Epithelial cell of esophagus (primary cell): ENCODE results near the gene ERFL.

Source experiments
- DNase-seq: peaks from one replicate; pipeline ENCODE4 v3.0.0; 2010; ENCODE audit warnings: low read depth
- H3K4me3 ChIP-seq: 2 replicates; pipeline ENCODE4 v1.5.1; 2011; ENCODE audit warnings: mild to moderate bottlenecking, low read length, control low read depth
- TF ChIP-seq, protein P1 (sequence below): IDR thresholded peaks from 2 replicates; pipeline ENCODE4 v1.5.1; 2011; ENCODE audit warnings: low read depth, mild to moderate bottlenecking, low read length, control low read depth, inconsistent platforms; ENCODE audit not compliant: insufficient read depth; ENCODE audit errors: missing control alignments

ERFL gene

DNA sequence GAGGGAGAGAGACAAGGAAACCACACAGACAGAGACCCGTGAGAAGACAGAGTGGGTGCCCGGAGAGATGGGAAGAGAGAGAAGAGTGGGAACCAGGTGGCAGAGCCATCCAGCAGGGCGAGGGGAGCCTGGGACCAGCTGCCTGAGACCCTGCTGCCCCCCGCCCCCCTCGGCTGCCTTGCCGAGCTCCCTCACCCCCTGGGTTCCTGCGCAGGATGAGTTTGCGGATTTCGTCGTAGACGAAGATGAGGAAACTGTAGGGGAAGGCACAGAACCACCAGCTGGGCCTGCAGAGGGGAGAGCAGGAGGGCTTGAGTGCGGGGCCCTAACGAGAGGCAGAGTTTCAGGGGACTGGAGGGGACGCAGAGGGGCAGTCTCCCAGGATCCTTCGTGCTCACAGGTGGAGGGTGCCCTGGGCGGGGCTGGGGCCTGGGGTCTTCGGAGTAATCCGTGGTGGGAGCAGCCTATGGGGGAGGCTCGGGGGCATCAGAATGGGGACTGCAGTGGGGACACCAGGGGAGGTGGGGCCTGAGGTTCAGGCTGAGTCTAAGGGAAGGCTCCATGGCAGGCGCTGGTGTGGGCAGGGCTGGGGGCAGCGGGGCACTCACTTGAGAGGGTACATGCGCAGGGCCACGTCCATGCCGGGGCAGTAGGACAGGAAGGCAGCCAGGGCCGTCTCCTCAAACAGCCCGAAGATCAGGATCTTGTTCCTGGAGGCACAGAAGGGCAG, 39.0 kb upstream of the ERFL start:
- no peak overlapping the region for H3K4me3 ChIP-seq
- DNase-seq, result no peak
- TF ChIP-seq, protein P1, sequence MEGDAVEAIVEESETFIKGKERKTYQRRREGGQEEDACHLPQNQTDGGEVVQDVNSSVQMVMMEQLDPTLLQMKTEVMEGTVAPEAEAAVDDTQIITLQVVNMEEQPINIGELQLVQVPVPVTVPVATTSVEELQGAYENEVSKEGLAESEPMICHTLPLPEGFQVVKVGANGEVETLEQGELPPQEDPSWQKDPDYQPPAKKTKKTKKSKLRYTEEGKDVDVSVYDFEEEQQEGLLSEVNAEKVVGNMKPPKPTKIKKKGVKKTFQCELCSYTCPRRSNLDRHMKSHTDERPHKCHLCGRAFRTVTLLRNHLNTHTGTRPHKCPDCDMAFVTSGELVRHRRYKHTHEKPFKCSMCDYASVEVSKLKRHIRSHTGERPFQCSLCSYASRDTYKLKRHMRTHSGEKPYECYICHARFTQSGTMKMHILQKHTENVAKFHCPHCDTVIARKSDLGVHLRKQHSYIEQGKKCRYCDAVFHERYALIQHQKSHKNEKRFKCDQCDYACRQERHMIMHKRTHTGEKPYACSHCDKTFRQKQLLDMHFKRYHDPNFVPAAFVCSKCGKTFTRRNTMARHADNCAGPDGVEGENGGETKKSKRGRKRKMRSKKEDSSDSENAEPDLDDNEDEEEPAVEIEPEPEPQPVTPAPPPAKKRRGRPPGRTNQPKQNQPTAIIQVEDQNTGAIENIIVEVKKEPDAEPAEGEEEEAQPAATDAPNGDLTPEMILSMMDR, result no peak

DNA sequence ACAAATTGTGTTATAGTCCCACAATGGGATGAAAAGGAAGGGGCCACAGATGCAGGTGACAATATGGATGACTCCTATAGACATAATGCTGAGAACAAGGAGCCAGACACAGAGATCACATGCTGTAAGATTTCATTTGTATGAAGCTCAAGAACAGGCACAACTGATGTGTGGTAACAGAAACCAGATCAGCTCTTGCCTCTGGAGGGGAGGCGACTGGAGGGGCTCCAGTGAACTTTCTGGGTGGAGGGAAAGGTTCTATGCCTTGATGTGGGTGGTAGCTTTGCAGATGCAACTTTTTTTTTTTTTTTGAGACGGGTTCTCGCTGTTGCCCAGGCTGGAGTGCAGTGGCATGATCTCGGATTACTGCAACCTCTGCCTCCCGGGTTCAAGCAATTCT, 36.9 kb upstream of the ERFL start:
- H3K4me3 ChIP-seq, result no peak overlapping the region
- no peak for DNase-seq
- TF ChIP-seq, protein P1, result no peak

DNA sequence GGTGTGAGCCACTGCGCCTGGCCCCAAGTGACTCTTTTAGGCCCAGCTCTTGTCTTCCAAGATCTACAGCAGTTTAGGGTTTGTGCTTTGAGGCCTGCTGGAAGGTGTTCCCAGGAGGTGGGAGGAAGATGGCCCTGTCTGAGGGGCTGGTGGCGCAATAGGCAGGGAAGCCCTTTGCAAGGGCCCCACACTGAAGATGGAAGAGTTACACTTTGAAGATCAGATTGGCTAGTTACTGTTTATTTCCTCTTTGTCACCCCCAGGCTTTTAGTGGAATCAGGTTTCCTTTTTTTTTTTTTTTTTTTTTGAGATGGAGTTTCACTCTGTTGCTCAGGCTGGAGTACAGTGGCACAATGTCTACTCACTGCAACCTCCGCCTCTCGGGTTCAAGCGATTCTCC, 32.7 kb upstream of the ERFL start:
- TF ChIP-seq, protein P1, result no peak
- no peak for DNase-seq

DNA sequence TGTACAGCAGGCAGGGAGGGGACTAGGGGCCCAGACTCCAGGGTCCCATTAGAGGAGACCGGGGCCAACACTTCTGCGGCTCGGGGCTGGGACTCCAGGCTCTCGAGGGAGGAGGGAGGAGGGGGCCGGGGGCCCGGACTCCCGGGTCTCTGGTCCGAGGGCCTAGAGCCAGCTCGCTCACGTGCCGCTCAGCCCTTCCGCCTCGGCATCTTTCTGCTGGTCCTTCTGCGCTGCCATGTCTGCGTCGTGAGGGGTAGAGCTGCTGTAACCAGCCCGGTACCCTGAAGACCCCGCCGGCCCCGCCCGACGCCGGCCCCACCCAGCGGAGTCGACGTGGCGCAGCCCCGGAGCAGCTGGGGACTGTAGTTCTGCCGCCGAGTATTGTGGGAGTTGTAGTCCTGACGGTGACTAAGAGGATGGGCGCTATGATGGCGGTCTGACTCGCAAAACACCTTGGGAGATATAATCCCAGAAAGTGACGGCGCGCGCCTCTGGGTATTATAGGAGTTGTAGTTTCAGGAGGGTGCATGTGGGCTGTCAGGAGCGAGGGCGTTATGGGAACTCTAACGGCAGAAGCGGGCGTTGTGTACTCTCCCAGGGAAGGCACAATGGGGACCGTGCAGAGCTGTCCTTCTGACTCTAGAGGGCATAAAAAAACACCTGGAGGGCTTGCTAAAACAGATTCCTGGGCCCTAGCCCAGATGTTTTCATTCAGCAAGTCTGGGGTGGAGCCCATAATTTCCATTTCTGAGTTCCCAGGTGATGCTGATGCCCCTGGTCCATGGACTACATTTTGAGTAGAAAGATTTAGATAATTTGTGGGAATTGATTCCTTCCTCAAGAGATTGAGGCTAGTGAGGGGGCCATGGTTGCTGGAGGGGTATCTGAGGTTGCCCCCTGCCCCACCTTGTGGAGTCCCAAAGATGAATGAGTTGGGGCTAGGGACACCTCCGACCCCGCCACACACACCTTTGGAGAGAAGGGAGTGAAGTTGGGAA, 31.1 kb upstream of the ERFL start, which contains the start of gene RABAC1:
TSS of gene RABAC1 (minus strand) at position 266 of the 998 bp plus-strand sequence. CDS start at position 237, 29 bp downstream.
- peak; percentile 94 for DNase-seq
- TF ChIP-seq, protein P1, result peak; percentile 14
- peak within 1 kb of the TSS; percentile 86 for H3K4me3 ChIP-seq

More for the DNA sequence above, 32.7 kb upstream of the ERFL start:
- no peak overlapping the region for H3K4me3 ChIP-seq

DNA sequence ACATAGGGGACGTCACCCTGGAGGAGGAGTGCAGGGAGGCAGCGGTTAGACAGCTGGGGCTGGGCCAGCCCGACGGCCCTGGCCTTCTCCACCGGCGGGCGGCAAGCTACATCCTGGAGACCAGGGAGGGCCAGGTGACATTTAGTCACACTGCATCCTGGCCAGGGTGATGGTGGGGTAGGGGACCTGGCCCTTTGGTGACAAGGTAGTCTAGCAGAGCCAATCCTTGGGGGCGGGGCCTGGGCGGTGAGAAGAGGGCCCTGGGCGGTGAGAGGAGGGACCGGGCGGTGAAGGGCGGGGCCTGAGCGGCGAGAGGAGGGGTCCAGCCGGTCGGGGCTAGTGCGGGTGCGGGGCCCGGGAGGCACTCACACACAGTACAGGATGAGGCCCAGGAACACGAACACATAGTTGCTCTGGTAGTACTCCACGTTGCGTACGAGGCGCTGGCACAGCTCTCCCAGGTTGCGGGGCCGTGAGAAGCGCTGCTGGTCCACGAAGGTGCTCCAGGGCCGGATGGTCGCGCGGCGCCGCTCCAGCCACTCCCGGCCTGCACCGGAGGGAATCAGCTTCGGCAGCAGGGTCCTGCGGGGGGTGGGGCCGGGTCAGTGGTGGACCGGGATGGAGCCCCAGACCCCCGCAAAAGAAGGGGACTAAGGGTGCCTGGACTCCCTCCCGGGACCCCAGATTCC, 30.3 kb upstream of the ERFL start:
- H3K4me3 ChIP-seq, result peak overlapping the region; percentile 86
- DNase-seq, result peak; percentile 82
- TF ChIP-seq, protein P1, result no peak

DNA sequence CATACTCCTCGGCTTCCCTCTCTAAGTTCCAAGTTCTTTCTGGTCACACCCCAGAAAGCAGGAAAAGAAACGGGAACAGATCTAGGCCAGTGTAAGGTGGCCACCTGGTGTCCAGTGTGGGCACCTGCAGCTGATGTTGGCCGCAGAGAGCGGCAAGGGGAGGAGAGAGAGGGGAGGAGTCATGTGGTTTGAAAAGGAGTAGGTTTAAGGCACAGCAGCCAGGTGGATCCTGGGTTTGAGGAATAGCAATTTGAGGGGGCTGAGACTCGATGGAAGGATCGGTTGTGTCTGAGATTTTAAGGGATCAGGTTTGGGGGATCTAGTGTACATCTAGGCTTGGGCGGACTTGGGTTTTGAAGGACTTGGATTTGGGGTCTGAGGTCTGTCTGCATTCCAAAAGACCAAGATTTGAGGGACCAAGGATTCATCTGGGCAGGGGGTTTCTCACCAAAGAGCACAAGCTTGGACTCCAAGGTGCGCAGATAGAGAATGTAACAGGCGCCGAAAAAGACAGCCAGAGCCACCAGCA, 29.7 kb upstream of the ERFL start:
- TF ChIP-seq, protein P1, result peak; percentile 94
- peak; percentile 91 for DNase-seq
- peak overlapping the region; percentile 86 for H3K4me3 ChIP-seq
